ENCODE measurements around the gene PLCH2.

GRCh38 chr1:2525572-2525919 is 49.5 kb downstream of the PLCH2 start:
- no peak for TF ChIP-seq USF1 (IDR thresholded peaks at IDR 0.05)
- no peak for TF ChIP-seq RAD21 (IDR thresholded peaks at IDR 0.05; ENCODE audit: low read depth)
- no peak for TF ChIP-seq EP300 (IDR thresholded peaks at IDR 0.05; ENCODE audit: borderline replicate concordance)
- TF ChIP-seq CEBPB (IDR thresholded peaks at IDR 0.05) = no peak
- no peak for TF ChIP-seq EGR1 (IDR thresholded peaks at IDR 0.05)
